ENCODE measurements around the gene LRTM1. TPM values are rescaled to one million over a fixed set of nuclear protein-coding genes. Genes with fewer than 3 reads are reported as not detected.

LRTM1 gene
- total and polyA plus RNA-seq, 7 donors = not detected

DNA sequence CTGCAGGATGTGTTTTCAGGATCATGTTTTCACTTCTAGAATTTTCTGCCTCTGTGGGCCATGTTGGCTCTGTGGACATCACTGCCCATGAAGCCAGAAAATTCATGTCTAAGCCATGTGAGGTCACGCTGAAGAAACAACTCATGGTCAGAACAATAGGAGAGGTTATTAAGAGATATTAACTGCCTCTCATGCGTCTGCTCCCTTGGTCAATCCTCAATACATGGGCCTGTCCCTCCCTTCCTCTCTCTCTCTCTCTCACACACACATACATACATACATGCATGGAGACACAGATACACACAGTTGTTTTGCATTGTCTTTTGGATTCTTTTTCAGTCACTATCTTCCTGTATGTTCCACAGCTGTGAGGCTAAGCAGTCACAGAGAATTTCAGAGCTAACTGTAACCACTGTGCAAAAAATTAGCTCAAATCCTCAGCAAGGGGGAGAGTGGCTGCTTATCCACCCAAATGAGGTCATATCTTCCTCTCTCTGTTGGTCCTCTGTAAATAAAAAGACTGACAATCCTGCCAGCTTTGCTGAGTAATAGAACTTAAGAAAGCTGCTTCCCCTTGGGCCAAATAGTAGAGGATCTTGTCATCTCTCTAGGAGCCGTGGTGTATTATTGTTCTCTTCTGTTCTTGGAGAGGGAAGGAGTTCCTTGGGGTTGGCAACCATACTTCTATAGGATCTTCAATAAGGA, 45.6 kb downstream of the LRTM1 start:
- DNase-seq = no peak
- TF ChIP-seq POLR2AphosphoS5 (IDR thresholded peaks at IDR 0.05) (no peak), EP300 (IDR thresholded peaks at IDR 0.05) (no peak), POLR2A (IDR thresholded peaks at IDR 0.05) (no peak)
- TF ChIP-seq, protein P1, sequence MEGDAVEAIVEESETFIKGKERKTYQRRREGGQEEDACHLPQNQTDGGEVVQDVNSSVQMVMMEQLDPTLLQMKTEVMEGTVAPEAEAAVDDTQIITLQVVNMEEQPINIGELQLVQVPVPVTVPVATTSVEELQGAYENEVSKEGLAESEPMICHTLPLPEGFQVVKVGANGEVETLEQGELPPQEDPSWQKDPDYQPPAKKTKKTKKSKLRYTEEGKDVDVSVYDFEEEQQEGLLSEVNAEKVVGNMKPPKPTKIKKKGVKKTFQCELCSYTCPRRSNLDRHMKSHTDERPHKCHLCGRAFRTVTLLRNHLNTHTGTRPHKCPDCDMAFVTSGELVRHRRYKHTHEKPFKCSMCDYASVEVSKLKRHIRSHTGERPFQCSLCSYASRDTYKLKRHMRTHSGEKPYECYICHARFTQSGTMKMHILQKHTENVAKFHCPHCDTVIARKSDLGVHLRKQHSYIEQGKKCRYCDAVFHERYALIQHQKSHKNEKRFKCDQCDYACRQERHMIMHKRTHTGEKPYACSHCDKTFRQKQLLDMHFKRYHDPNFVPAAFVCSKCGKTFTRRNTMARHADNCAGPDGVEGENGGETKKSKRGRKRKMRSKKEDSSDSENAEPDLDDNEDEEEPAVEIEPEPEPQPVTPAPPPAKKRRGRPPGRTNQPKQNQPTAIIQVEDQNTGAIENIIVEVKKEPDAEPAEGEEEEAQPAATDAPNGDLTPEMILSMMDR (IDR thresholded peaks at IDR 0.05) = no peak
- Histone ChIP-seq H3K9me3 (no peaks in the 10 kb centered on the region), H3K27me3 (no peaks in the 10 kb centered on the region), H3K27ac (peak overlapping the region in 3 of 4 donors; percentile 43 to 63 (median 63)), H3K4me3 (no peak overlapping the region), H3K4me1 (peaks cover 0 to 15% (median 7%) of the 10 kb centered on the region in 4 donors), H3K36me3 (no peaks in the 10 kb centered on the region)
- intact Hi-C loops (cut with DNase I) = no loop called here
- WGBS, 2 donors = 41 to 87% methylated on average over 3 of the region's 3 CpGs

DNA sequence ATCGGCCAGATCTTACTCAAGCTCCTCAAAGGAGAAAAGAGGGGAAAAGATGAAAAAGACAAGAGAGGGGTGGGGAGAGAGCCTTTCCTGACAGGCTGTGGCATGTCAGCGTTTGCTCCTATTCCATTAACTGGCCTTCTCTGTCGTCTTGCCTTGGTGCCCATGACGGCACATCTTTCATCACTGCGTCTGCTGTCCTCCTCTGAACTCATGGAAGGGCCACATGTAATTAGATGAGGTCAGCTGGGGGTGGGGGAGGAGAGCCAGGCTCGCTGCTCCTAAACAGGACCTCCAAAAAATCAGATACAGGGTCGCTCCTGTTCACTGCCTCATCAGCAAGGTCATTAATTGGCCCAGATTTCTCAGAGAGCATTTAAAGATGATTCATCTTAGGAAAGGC, 49.7 kb downstream of the LRTM1 start:
- 79 to 86% methylated on average over 7 of the region's 7 CpGs for WGBS, 2 donors
- intact Hi-C loops (cut with DNase I) = no loop called here
- H3K9me3 ChIP-seq = no peaks in the 10 kb centered on the region
- no peaks in the 10 kb centered on the region for H3K36me3 ChIP-seq
- H3K4me1 ChIP-seq = peaks cover 0 to 15% (median 7%) of the 10 kb centered on the region in 4 donors
- DNase-seq = no peak
- TF ChIP-seq EP300 (IDR thresholded peaks at IDR 0.05) (no peak), POLR2A (IDR thresholded peaks at IDR 0.05) (no peak), POLR2AphosphoS5 (IDR thresholded peaks at IDR 0.05) (no peak)
- TF ChIP-seq, protein P1 (IDR thresholded peaks at IDR 0.05) = no peak
- no peak overlapping the region for H3K4me3 ChIP-seq
- no peak overlapping the region for H3K27ac ChIP-seq
- H3K27me3 ChIP-seq = no peaks in the 10 kb centered on the region

DNA sequence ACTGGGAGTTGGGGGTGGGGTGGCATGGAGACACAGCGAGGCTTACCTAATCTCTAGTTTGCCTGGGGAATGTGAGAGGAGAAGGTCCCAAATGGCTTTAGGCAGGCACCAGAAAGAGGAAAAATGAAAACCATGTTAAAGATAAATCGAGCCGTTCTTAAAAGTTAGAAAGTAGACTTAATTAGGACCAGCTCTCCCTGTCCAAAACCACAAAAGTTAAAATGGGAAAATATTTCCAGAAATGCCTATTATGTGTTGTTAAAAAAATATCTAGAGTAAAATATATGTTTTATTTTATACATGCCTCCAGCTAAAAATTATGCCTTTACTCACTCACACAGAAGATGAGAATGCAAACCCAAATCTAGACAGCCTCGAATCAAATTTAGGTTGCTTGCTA, 50.1 kb downstream of the LRTM1 start:
- Histone ChIP-seq H3K4me3 (no peak overlapping the region), H3K27me3 (no peaks in the 10 kb centered on the region), H3K4me1 (peaks cover 0 to 11% (median 5%) of the 10 kb centered on the region in 4 donors), H3K27ac (no peak overlapping the region), H3K36me3 (no peaks in the 10 kb centered on the region), H3K9me3 (no peaks in the 10 kb centered on the region)
- no peak for DNase-seq
- 91 to 93% methylated on average over 4 of the region's 4 CpGs for WGBS, 2 donors
- TF ChIP-seq POLR2A (IDR thresholded peaks at IDR 0.05) = no peak
- TF ChIP-seq, protein P1 (IDR thresholded peaks at IDR 0.05) = no peak
- no peak for TF ChIP-seq POLR2AphosphoS5 (IDR thresholded peaks at IDR 0.05)
- no peak for TF ChIP-seq EP300 (IDR thresholded peaks at IDR 0.05)
- intact Hi-C loops (cut with DNase I) = no loop called here

DNA sequence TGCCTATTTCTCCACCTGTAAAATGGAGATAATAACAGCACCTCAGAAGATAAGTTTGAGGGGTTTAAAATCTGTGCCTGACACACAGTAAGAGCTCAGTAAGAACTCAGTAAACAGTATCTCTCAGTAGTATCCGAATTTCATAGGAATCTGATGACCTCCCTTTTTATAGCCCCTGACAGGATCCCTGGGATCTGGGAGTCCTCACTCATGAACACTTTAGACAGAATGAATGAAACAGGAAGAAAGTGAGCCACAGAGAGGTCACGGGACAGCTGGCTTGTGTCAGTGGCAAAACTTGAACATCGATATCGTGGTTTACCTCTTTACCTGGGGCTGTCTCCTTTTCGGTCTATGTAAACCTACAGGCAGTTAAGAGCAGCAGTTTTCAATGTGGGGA, 51.2 kb downstream of the LRTM1 start:
- whole genome bisulfite sequencing, 2 donors = 87 to 91% methylated on average over 5 of the region's 5 CpGs
- no peak for TF ChIP-seq POLR2A (IDR thresholded peaks at IDR 0.05)
- TF ChIP-seq, protein P1 (IDR thresholded peaks at IDR 0.05) = no peak
- no peak for TF ChIP-seq POLR2AphosphoS5 (IDR thresholded peaks at IDR 0.05)

More for the DNA sequence above, 51.2 kb downstream of the LRTM1 start:
- H3K9me3 ChIP-seq = no peaks in the 10 kb centered on the region
- peaks cover 0 to 1% (median under 1%) of the 10 kb centered on the region in 4 donors for H3K4me1 ChIP-seq
- intact Hi-C loops (cut with DNase I) = no loop called here
- H3K27me3 ChIP-seq = no peaks in the 10 kb centered on the region
- no peak overlapping the region for H3K27ac ChIP-seq
- no peak for DNase-seq
- H3K4me3 ChIP-seq = no peak overlapping the region
- H3K36me3 ChIP-seq = no peaks in the 10 kb centered on the region

Measured in sigmoid colon (tissue), 7 donors.